GM21723 (cell line): Measurements from ENCODE around the gene CTNNAL1.
A peak's percentile ranks its signal among the peaks of the same experiment; 100 is the strongest.
"Not testable (repeated sequence)": the region's sequence is repeated elsewhere in the genome, so short reads cannot be mapped to it uniquely, and the experiment has no call there.

Experiments
- ATAC-seq: cut with Tn5 transposase; IDR thresholded peaks from one replicate; pipeline ENCODE4 v1.9.1; 2021; ENCODE audit warnings: mild to moderate bottlenecking, moderate library complexity; ENCODE audit not compliant: unreplicated experiment

Gene CTNNAL1

DNA sequence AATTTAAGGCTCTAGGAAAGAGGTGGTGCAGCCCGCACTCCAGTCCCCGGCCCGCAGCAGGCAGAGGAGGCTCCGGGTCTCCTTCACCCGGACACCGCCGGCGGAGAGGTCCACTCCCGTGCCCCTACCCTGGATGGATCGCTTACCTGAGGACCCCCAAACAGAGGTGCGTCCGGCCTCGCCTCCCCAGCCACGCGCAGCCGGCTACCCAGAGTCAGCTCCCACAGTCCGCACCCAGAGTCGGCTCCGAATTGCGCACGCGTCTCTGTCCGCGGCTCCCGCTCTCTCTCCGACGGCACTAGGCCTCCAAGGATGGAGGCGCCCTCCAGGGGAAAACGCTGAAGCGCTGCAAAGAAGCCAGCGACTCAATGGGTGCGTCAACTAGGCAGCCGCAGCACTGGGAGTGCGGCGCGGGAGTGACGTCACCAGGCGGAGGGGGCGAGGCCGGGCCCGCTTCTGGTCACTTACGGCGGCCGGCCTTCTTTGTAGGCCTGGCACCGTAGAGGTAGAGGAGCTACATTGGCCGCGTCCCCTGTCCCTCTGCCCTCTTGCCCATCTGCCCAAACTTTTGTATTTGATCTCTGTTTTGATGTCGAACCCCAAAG lies 79.5 kb downstream of the CTNNAL1 start, which contains the start of gene ELP1:
TSS of gene ELP1 (minus strand) at position 407 of the 605 bp plus-strand sequence. CDS start 2,978 bp downstream, outside the sequence.
- peak; percentile 84 for ATAC-seq

DNA sequence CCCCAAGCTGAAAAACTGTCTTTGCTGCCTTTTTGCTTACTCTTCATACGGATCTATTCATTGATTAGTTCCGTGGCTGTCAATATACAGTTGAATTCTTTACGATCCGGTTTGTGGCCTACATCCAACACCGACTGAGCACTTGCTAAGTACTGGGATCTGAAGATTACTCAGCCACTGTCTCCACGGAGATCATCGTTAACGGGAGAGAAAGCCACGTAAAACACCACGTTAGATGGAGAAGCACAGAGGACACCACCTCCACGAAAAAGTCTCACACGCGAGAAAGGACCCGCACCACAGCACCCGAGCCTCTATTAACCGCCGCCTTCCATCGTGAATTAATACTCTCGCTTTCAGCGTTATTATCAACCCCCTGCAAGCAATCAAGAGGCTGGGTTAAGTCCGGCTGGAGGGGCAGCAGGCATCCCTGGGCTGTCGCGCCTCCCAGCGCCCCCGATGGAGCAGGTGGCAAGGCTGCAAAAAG lies 80.0 kb downstream of the CTNNAL1 start:
- no peak for ATAC-seq

DNA sequence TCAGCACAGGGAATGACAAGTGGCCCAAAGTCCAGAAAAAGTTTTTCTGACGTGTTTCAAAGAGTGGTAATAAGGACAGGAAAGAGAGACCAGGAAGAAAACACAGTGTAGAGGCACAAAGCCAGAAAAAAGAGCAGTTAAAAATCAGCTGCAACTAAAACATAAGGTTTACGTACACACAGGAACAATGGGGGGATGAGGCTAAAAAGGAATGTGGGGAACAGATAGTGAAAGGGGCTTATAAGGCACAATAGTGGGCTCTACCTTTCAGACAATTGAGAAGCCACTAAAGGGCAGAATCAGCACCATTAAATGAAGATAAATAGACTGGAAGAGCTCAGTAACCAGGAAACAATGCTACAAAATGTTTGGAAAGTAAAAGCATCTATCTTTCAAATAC lies 84.9 kb downstream of the CTNNAL1 start:
- no peak for ATAC-seq

DNA sequence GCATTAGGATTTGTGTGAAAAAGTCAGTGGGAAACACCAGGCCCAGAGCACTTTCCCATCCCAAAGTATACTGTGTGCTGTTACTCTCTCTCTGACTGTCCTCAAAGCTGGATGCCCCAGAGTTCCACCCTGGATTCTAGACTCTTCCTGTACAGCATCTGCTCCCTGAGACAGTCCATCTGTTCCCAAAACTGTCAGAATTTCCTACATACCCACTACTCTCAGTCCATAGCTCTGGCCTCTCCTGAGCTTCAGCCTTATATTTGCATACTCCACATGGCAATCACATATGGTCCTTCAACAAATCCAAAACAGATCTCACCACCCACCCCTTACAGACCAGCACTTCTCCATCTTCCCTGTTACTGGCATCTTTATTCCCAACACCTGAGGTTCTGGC lies 88.8 kb downstream of the CTNNAL1 start:
- ATAC-seq: no peak

DNA sequence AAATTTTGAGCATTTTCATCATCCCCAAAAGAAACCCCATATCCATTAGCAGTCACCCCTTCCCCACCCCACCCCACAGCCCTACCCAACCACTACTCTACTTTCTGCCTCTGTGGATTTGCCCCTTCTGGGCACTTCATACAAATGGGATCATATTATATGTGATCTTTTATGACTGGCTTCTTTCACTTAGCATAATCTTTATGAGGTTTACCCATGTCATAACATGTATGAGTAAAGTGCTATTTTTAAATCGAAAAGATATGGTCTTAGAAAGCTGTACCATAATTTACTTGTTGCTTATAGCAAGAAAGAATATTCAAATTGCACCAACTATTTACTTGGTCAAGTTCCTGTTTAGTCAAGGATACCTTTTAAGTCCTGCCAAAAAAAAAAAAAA lies 92.1 kb downstream of the CTNNAL1 start:
- no peak for ATAC-seq

DNA sequence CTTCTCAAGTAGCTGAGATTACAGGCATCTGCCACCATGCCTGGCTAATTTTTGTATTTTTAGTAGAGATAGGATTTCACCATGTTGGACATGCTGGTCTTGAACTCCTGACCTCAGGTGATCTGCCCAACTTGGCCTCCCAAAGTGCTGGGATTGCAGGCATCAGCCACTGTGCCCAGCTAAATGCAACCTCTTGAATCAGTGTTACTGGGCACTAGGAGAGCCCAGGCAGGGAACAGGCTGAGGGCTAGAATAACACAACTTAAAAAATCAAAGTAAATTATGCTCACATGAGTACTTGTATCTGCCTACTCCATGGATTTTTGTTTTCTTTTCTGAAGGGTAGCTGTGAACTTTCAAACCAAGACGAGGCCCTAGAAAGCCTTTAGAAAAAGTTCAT lies 92.9 kb downstream of the CTNNAL1 start:
- not testable (repeated sequence) for ATAC-seq

DNA sequence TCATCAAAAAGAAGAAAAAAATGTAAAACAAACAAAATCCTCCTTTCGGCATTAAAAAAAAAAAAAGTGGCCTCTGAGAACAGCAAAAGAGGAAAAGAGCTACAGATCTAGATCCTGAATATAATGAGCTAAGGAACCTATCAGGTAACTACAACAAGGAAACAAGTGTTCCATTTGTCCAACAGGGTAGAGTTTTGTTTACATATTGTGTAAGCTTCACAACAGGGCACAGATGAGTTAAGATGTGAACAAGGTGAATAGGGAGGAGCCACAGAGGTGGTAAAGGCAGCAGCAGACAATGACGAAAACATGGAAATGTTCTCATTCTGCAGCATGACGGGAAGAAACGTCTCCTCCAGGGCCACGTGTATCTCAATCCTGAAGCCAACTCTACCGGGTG lies 93.8 kb downstream of the CTNNAL1 start:
- no peak for ATAC-seq

DNA sequence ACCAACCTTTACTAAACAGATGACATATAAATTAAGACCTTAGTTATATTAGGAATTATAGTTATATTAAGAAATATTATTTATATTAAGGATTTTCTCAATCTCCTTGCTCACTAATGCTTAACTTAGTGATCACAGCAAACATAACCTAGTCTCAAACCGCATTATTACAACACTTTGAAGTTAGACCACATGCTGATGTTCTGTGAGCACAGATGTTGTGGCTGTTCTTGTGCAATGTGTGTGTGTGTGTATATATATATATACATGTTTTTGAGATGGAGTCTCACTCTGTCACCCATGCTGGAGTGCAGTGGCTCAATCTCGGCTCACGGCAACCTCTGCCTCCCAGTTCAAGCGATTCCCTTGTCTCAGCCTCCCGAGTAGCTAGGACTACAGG lies 99.9 kb downstream of the CTNNAL1 start:
- ATAC-seq: no peak

DNA sequence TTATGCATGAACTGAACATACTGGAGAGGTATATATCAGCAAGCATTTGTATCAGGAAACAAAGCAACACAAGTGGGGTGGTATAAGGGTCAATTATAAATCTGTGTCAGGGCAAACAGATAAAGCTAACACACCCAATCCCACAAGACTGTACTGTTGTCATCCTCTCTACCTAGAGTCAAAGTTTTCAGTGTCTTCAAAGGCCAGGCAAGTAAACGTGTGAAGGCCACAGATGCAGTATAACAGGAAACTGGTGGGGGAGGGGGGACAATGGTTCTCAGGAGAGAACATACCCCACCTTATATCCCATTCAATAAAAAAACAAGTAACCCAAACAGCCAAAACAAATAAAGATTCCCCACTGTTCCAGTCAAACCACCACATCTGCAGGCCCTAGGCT lies 101.5 kb downstream of the CTNNAL1 start:
- ATAC-seq: no peak

DNA sequence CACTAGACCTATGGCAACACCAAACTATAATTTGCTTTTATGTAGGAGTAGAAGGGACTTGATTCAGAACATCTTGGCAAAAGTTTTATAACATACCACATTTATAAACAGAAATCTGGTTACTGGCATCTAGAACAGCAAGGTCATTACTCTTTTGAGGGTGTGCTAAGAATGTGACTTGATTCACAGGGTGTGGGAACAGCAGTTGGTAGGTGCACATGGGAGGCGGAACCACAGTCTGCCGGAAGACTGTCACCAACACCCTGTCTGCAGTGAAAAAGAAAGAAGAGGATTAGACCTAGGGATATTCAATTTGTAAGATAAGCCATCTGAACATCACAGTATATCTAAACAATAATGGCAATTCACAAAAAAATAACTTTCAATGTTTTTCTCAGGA lies 102.4 kb downstream of the CTNNAL1 start:
- no peak for ATAC-seq

DNA sequence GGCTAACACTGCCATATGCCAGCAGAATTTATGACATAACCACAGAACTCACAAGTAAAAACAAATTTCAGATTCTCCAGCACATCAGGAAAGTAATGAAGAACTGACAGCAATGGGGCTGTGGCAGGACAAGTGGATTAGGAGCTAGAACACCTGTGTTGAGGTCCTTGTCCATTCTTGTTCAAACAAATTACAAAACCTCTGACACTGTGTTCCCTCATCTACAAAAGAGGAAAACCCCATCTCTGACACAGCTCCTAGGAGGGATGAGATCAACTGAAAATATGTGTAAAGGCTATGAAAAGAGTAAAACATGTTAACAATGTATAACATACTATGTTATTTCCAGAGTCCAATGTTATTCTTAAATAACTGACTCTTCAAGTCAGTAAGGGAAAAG lies 102.9 kb downstream of the CTNNAL1 start:
- ATAC-seq: no peak

DNA sequence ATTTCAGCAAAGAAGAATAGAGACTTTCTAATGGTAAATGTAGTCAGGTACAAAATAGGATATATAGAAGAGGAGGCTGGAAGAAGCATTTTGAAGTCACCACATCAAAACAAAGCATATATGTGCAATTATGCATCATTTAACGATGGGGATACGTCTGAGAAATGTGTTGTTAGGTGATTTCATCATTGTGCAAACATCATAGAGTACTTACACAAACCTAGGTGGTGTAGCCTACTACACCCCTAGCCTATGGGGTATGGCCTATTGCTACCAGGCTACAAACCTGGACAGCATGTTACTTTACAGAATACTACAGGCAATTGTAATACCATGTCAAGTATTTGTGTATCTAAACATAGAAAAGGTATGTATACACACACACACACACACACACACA lies 107.8 kb downstream of the CTNNAL1 start:
- ATAC-seq: no peak

DNA sequence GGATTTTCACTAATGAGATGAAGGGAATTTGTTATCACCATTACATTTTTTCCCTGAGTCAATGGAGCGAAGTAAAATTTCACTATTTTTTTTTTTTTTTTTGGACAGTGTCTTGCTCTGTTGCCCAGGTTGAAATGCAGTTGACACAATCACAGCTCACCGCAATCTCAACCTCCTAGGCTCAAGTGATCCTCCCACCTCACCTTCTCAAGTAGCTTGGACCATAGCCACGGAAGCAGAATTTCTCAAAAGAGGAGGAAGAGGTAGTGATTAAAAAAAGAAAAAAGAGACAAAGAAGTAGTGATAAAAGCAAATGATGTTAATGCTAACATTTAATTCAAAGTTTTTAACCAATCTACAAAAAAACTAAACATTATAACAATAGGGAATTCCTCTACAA lies 109.1 kb downstream of the CTNNAL1 start:
- no peak for ATAC-seq

DNA sequence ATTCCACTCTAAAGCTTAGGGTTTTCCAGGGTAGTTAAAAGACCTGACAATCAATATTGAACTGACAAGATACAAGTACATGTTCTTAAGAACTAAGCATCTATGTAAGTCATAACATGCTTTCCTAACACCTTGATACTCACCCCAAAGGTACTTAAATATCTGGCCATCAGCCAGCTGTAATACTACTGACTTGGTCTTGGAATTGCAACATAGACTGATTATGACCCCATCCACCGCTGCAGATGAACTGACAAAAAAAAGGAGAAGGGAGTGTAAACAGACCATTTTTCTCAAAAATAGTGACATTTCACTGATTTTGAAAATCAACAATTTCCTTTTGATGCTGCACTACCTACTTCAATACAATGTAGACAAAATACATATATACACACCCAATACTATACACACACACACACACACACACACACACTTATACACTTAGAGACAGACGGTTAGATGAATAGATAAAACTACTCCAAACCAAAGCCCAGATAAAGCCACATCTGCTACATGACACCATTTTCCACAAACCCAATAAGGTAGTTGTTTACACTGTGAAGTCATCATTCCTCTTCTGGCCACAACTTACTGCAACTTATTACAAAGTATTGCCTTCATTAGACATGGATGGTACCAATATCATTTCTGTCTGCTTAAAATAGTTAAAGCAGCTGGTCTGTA lies 109.7 kb downstream of the CTNNAL1 start:
- no peak for ATAC-seq

DNA sequence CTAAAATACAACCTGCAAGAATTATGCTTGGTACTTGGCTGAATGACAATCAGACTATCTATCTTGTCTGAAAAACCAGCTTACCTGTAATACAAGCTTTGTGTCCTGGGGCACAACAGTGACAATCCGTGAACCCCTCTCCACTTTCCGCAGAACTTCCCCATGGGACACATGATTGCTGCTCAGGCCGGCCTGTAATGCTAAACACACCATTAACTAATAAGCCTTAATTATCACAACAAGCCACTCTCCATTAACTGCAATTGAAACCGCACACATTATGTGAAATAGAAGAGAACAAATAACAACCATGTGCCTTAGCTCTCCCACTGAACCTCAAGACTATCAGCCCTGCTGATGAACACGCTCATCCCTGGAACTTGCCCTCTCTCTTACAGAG lies 113.1 kb downstream of the CTNNAL1 start:
- ATAC-seq: no peak

DNA sequence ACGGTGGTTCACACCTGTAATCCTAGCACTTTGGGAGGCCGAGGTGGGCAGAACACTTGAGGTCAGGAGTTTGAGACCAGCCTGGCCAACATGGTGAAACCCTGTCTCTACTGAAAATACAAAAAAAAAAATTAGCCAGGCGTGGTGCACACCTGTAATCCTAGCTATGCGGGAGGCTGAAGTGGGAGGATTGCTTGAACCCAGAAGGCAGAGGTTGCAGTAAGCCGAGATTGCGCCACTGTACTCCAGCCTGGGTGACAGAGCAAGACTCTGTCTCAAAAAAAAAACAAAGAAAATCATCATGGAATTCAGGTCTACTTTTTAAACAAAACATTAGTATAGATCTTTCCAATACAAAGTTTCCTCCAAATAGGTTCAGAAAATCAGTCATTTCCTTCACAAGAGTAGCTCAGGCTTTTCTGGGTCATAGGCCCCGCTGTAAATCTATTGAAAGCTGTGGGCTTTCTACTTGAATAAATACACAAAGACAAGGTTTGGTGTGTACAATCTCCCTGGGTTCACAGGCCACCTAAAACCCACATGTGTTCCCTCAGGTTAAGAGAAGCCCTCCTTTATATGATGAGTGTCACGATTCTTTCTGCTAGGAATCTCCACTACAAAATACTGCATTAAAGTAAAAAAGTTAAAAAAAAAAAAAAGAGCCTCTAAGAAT lies 114.1 kb downstream of the CTNNAL1 start:
- ATAC-seq: not testable (repeated sequence)

DNA sequence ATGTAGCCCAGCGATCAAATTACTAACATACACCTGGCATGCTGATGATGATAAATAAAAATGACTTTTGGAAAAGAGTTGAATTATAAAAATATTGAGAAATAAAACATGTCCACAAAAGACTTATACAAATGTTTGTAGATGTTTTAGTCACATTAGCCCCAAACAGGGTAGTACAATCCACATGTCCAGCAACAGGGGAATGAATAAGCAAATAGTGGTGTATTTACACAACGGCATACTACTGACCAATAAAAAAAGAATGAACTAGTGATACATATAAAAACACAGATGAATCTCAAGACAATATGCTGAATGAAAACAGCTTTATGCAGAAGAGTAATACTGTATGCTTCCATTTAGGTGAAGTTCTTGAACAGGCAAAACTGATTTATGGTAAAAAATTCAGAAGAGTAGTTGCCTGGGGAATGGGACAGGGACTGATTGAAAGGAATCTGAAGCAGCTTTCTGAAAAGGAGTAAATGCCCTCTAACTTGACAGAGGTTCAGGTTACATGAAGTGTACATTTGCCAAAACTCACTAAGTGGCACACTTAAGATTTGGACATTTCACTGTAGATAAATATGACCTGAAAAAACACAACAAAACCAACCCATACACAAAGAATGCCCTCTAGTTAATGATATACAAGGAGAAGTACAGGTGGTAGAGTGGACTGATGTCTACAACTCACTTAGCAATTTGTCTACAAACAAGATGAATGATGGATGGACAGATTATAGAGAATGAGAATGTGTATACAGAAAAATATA lies 115.8 kb downstream of the CTNNAL1 start:
- no peak for ATAC-seq

DNA sequence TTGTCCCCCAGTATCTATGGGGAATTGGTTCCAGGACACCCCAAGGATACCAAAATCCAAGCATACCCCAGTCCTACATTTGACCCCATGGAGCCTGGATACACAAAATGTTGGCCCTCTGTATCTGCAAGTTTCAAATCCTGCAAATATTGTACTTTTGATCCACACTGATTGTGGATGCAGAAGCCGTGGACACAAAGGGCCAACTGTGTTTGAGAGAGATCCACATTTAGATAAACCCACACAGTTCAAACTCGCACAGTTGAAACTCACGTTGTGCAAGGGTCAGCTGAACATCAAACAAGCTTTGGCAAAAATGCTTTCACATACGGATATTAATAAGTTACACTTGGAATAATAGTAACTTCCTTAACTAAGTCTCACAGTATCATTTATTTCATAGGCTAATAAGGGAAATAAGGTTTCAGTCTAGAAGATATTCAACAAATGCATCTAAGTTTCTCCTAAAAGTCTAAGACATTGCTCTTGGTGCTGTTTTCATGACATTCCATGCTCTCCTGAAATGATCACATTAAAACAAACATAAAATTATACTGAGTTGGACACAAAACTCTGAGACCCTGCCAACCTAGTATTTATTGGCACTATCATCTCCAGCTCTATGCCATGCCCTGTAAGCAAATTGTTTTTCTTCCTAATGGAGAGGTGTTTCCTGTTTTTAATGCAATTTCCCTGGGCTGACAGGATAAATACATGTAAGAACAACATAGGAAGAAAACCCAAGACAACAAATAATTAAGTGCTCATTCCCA lies 118.9 kb downstream of the CTNNAL1 start:
- ATAC-seq: no peak
